HCT116 (cell line): ENCODE data around the gene HNRNPUL2. TPM values are rescaled to one million over a fixed set of nuclear protein-coding genes. Genes with fewer than 3 reads are reported as not detected.
A peak's percentile ranks its signal among the peaks of the same experiment; 100 is the strongest.

Source experiments
- ATAC-seq: fragments of 200-7000 bp; cut with Tn5 transposase; 2 replicates; pipeline ENCODE4 v1.9.1; 2020; ENCODE audit warnings: mild to moderate bottlenecking, moderate library complexity
- BruUV-seq: library from RNA; stranded (reverse); fragments of 400-500 nt; replicated peaks from 2 replicates; lab custom pipeline; 2021; lab: Mats Ljungman, UMichigan
- CTCF ChIA-PET: fragments of 300-600 bp; sonication (Branson Sonifier 250); formaldehyde crosslinking; loops from one replicate; lab custom pipeline; 2021; ENCODE audit warnings: antibody characterized with exemption; lab: Charles Lee
- POLR2A ChIA-PET: fragments of 300-600, 350-600 bp; sonication (Branson Sonifier 250); formaldehyde crosslinking; loops from one replicate; lab custom pipeline; 2021; ENCODE audit warnings: antibody characterized with exemption; lab: Charles Lee
- RAD21 ChIA-PET, 2 experiments: fragments of 300-600 bp; sonication (Branson Sonifier 250); formaldehyde crosslinking; loops; one replicate each; lab custom pipeline; 2023; ENCODE audit warnings: low total read pairs in 2 of 2; ENCODE audit not compliant: uncharacterized antibody in 2 of 2, unreplicated experiment in 2 of 2, low non-redundant PET in 1 of 2; lab: Charles Lee
- DNase-seq: peaks from one replicate; pipeline ENCODE4 v3.0.0-alpha.2; 2010; ENCODE audit warnings: low read depth, low spot score
- H2AFZ ChIP-seq: fragments of 200-600 bp; shearing (Covaris generic), sonication (generic); 2 replicates; pipeline ENCODE4 v1.6.1; 2017; ENCODE audit warnings: low read depth, mixed run types, mixed read lengths, antibody characterized with exemption, low read length; ENCODE audit not compliant: poor library complexity, severe bottlenecking
- H3K27ac ChIP-seq: 2 replicates; pipeline ENCODE4 v1.5.1; 2012; ENCODE audit warnings: low read depth, low read length
- H3K27me3 ChIP-seq: fragments of 200-600 bp; sonication (generic); 2 replicates; pipeline ENCODE4 v1.6.1; 2016; ENCODE audit warnings: mixed run types, low read length, mixed read lengths; ENCODE audit not compliant: insufficient read depth
- H3K36me3 ChIP-seq, 2 experiments: fragments of 200-500 bp in 1 of 2; fragments of 200-600 bp in 1 of 2; sonication (Bioruptor generic) in 1 of 2; sonication (generic) in 1 of 2; 2 replicates each; pipeline versions ENCODE4 v1.5.1 to v1.6.1; 2014 to 2016; ENCODE audit warnings: low read length in 2 of 2, inconsistent platforms in 1 of 2, mixed read lengths in 1 of 2, mixed run types in 1 of 2; ENCODE audit not compliant: insufficient read depth in 2 of 2, control insufficient read depth in 1 of 2
- H3K4me1 ChIP-seq, 2 experiments: fragments of 200-600 bp in 1 of 2; sonication (generic) in 1 of 2; 2 replicates each; pipeline versions ENCODE4 v1.5.1 to v1.6.1; 2012 to 2017; ENCODE audit warnings: low read length in 2 of 2, inconsistent platforms in 1 of 2, mild to moderate bottlenecking in 1 of 2, mixed read lengths in 1 of 2, mixed run types in 1 of 2, moderate library complexity in 1 of 2; ENCODE audit not compliant: insufficient read depth in 2 of 2, control insufficient read depth in 1 of 2
- H3K4me2 ChIP-seq: fragments of 200-600 bp; sonication (generic); 2 replicates; pipeline ENCODE4 v1.6.1; 2017; ENCODE audit warnings: mixed run types, low read length, mixed read lengths
- H3K4me3 ChIP-seq, 2 experiments: fragments of 200-600 bp in 1 of 2; sonication (generic) in 1 of 2; replicated peaks in 1 of 2; 2 replicates each; pipeline ENCODE4 v1.5.1; 2011 to 2016; ENCODE audit warnings: low read length in 2 of 2, control low read depth in 1 of 2, low read depth in 1 of 2, mild to moderate bottlenecking in 1 of 2, mixed read lengths in 1 of 2, mixed run types in 1 of 2
- H3K79me2 ChIP-seq: fragments of 200-600 bp; sonication (generic); 2 replicates; pipeline ENCODE4 v1.6.1; 2017; ENCODE audit warnings: mild to moderate bottlenecking, mixed run types, low read length, moderate library complexity, mixed read lengths; ENCODE audit not compliant: insufficient read depth
- H3K9ac ChIP-seq: fragments of 200-600 bp; sonication (generic); 2 replicates; pipeline ENCODE4 v1.6.1; 2016; ENCODE audit warnings: low read length, mixed read lengths
- H3K9me2 ChIP-seq: fragments of 200-600 bp; sonication (generic), shearing (Covaris generic); 2 replicates; pipeline ENCODE4 v1.6.1; 2017; ENCODE audit warnings: mixed run types, mild to moderate bottlenecking, moderate library complexity; ENCODE audit not compliant: insufficient read depth
- H3K9me3 ChIP-seq, 2 experiments: fragments of 200-500 bp in 1 of 2; fragments of 200-600 bp in 1 of 2; sonication (Bioruptor generic) in 1 of 2; sonication (generic) in 1 of 2; 2 replicates each; pipeline ENCODE4 v1.6.1; 2014 to 2017; ENCODE audit warnings: low read length in 2 of 2, mixed read lengths in 2 of 2, inconsistent platforms in 1 of 2, low read depth in 1 of 2, mild to moderate bottlenecking in 1 of 2, mixed run types in 1 of 2, moderate library complexity in 1 of 2; ENCODE audit not compliant: control insufficient read depth in 1 of 2, insufficient read depth in 1 of 2
- H4K20me1 ChIP-seq: fragments of 200-600 bp; sonication (generic), shearing (Covaris generic); 2 replicates; pipeline ENCODE4 v1.6.1; 2017; ENCODE audit warnings: mixed run types, mild to moderate bottlenecking, moderate library complexity; ENCODE audit not compliant: insufficient read depth
- CBX3 ChIP-seq: IDR thresholded peaks from 2 replicates; pipeline ENCODE4 v1.6.1; 2012; ENCODE audit warnings: low read depth
- CEBPB ChIP-seq: IDR thresholded peaks from 2 replicates; pipeline ENCODE4 v1.6.1; 2012; ENCODE audit warnings: low read depth
- EZH2 ChIP-seq: fragments of 200-600 bp; sonication (generic); IDR thresholded peaks from 2 replicates; pipeline ENCODE4 v1.6.1; 2017; ENCODE audit warnings: antibody characterized with exemption, mixed run types
- EZH2phosphoT487 ChIP-seq: fragments of 200-600 bp; IDR thresholded peaks from 2 replicates; pipeline ENCODE4 v1.6.1; 2018; ENCODE audit warnings: antibody characterized with exemption, borderline replicate concordance
- RAD21 ChIP-seq: IDR thresholded peaks from 2 replicates; pipeline ENCODE4 v1.6.1; 2012; ENCODE audit warnings: low read depth, mild to moderate bottlenecking
- REST ChIP-seq: IDR thresholded peaks from 2 replicates; pipeline ENCODE4 v1.6.1; 2012; ENCODE audit warnings: low read depth
- SP1 ChIP-seq: IDR thresholded peaks from 2 replicates; pipeline ENCODE4 v1.6.1; 2012; ENCODE audit warnings: low read depth
- YY1 ChIP-seq: IDR thresholded peaks from 2 replicates; pipeline ENCODE4 v1.6.1; 2011; ENCODE audit warnings: low read length, low read depth, moderate library complexity, mild to moderate bottlenecking; ENCODE audit not compliant: insufficient replicate concordance; ENCODE audit errors: extremely low read depth
- ZNF274 ChIP-seq: fragments of 200-500 bp; sonication (Bioruptor generic); IDR thresholded peaks from 2 replicates; pipeline ENCODE4 v1.6.1; 2014; ENCODE audit warnings: mild to moderate bottlenecking, low read depth, low read length, inconsistent platforms
- intact Hi-C: fragments of 100-400 bp; cut with micrococcal nuclease; formaldehyde crosslinking; loops from 2 replicates; pipeline ENCODE4 v1.10.0; 2022
- total RNA-seq: library from RNA; stranded (reverse); gene quantifications from one replicate; pipeline ENCODE4 v1.2.1, GENCODE V29; 2021; ENCODE audit not compliant: unreplicated experiment
- TF ChIP-seq, protein P1 (sequence below): IDR thresholded peaks from 2 replicates; pipeline ENCODE4 v1.6.1; 2011; ENCODE audit warnings: mild to moderate bottlenecking, low read length, moderate library complexity; ENCODE audit not compliant: insufficient replicate concordance; ENCODE audit errors: extremely low read depth

HNRNPUL2 gene
- total RNA-seq, 1 experiment from 2014 or later, result 45.8 TPM

- Histone ChIP-seq H3K4me3 (no peak overlapping the region), H4K20me1 (no peaks in the 10 kb centered on the region), H3K79me2 (peaks cover 15% of the 10 kb centered on the region), H3K36me3 (peaks cover 0 to 4% of the 10 kb centered on the region in 2 experiments; a peak in 1 of 4 replicates), H3K4me2 (no peak overlapping the region), H3K27me3 (no peaks in the 10 kb centered on the region), H2AFZ (no peak overlapping the region), H3K9ac (no peak overlapping the region), H3K9me2 (no peaks in the 10 kb centered on the region), H3K9me3 (no peaks in the 10 kb centered on the region), H3K27ac (no peak overlapping the region), H3K4me1 (peaks cover 14 to 31% of the 10 kb centered on the region in 2 experiments)
- intact Hi-C loops, result no loop called here
- ChIA-PET CTCF (interaction anchor here (1.4 kb wide), 1 partner anchor 28 kb away, joined by 4 read pairs; no protein-coding TSS in a partner anchor), RAD21 (no interaction called here), POLR2A (no interaction called here)
- no peak for DNase-seq
- TF ChIP-seq YY1, result no peak
- BruUV-seq, result no TSS peak
- no peak for ATAC-seq
These were observed 30.9 kb upstream of the HNRNPUL2 start for GRCh38 chr11:62757846-62758788.

DNA sequence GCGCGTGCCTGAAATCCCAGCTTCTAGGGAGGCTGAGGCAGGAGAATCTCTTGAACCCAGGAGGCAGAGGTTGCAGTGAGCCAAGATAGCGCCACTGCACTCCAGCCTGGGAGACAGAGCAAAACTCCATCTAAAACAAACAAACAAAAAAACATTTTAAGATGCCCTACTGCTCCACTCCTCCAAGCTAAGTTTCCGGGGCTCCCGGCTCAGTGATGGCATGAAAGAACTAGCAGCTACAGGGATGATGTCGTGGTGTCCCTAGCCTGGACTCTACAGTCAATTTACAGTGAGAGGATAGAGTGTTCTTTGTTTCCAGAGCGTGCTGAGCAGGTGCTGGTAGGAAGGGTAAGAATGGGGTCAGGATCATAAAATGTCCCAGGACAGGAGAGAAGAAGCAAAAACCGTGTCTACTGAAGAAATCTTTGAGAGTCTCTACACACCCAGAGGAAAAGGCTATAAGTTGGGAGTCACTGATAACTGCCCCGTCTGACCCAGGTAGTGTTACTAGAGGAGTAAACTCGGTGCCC is 27.9 kb upstream of the HNRNPUL2 start:
- Histone ChIP-seq H3K27ac (no peak overlapping the region), H4K20me1 (no peaks in the 10 kb centered on the region), H3K4me1 (peaks cover 4 to 18% of the 10 kb centered on the region in 2 experiments; a peak in 3 of 4 replicates), H3K36me3 (no peaks in the 10 kb centered on the region), H3K4me2 (peak overlapping the region; percentile 90), H3K9me3 (no peaks in the 10 kb centered on the region), H3K4me3 (peak overlapping the region in 1 of 2 experiments; percentile 70; a peak in 2 of 4 replicates), H3K9ac (peak overlapping the region; percentile 78; the same call in 1 of the 2 replicates), H3K9me2 (no peaks in the 10 kb centered on the region), H3K79me2 (no peaks in the 10 kb centered on the region; the same call in 1 of the 2 replicates), H3K27me3 (no peaks in the 10 kb centered on the region), H2AFZ (no peak overlapping the region)
- CTCF ChIA-PET, result interaction anchor here (1.8 to 1.9 kb wide), 2 partner anchors 14 to 74 kb away, joined by 6 to 21 read pairs; no protein-coding TSS in a partner anchor
- no TSS peak for BruUV-seq
- RAD21 ChIA-PET, result interaction anchor here in 1 of 2 experiments (0.5 kb wide), 1 partner anchor 107 kb away, joined by 4 read pairs; no protein-coding TSS in a partner anchor
- no peak for DNase-seq
- POLR2A ChIA-PET, result interaction anchor here (1.8 to 3.4 kb wide), 5 partner anchors 14 to 101 kb away, joined by 8 to 50 read pairs (median 12); partner anchors contain the start of genes HNRNPUL2, TMEM179B and TTC9C
- ATAC-seq, result no peak
- intact Hi-C loops, result no loop called here
- TF ChIP-seq RAD21 (no peak), EZH2 (no peak), EZH2phosphoT487 (no peak), CEBPB (no peak), YY1 (no peak), CBX3 (no peak), SP1 (no peak), REST (no peak), ZNF274 (no peak)
- TF ChIP-seq, protein P1, sequence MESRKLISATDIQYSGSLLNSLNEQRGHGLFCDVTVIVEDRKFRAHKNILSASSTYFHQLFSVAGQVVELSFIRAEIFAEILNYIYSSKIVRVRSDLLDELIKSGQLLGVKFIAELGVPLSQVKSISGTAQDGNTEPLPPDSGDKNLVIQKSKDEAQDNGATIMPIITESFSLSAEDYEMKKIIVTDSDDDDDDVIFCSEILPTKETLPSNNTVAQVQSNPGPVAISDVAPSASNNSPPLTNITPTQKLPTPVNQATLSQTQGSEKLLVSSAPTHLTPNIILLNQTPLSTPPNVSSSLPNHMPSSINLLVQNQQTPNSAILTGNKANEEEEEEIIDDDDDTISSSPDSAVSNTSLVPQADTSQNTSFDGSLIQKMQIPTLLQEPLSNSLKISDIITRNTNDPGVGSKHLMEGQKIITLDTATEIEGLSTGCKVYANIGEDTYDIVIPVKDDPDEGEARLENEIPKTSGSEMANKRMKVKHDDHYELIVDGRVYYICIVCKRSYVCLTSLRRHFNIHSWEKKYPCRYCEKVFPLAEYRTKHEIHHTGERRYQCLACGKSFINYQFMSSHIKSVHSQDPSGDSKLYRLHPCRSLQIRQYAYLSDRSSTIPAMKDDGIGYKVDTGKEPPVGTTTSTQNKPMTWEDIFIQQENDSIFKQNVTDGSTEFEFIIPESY, result no peak
